Upper lobe of right lung (tissue), 1 donor: Measurements from ENCODE around the gene MTREX. TPM values are rescaled to one million over a fixed set of nuclear protein-coding genes. Genes with fewer than 3 reads are reported as not detected.

Experiments used
- ATAC-seq: fragments of 200-7000 bp; cut with Tn5 transposase; one replicate; pipeline ENCODE4 v1.9.1; 2020; ENCODE audit warnings: mild to moderate bottlenecking, moderate library complexity
- DNase-seq: peaks from one replicate; pipeline ENCODE4 v3.0.0-alpha.2; 2020
- H3K27ac ChIP-seq: fragments of 200-600 bp; one replicate; pipeline ENCODE4 v1.8.0; 2022
- H3K27me3 ChIP-seq: fragments of 200-600 bp; one replicate; pipeline ENCODE4 v1.8.0; 2022; ENCODE audit warnings: mild to moderate bottlenecking
- H3K36me3 ChIP-seq: fragments of 200-600 bp; one replicate; pipeline ENCODE4 v1.8.0; 2022
- H3K4me1 ChIP-seq: fragments of 200-600 bp; one replicate; pipeline ENCODE4 v1.8.0; 2022
- H3K4me3 ChIP-seq: fragments of 200-600 bp; one replicate; pipeline ENCODE4 v1.8.0; 2022; ENCODE audit warnings: mild to moderate bottlenecking
- H3K9me3 ChIP-seq: fragments of 200-600 bp; one replicate; pipeline ENCODE4 v1.8.0; 2022
- intact Hi-C: fragments of 100-400 bp; cut with DNase I; formaldehyde crosslinking; loops from one replicate; pipeline ENCODE4 v1.11.0; 2022
- total RNA-seq: library from RNA; stranded (reverse); fragmentation: NEBNext Ultra II Directional; extraction: Animal tissue kit (Norgen Biotek cat#: 25700); gene quantifications from one replicate; pipeline ENCODE4 v1.2.1, GENCODE V29; 2021
- TF ChIP-seq, protein P1 (sequence below): fragments of 200-600 bp; IDR thresholded peaks from one replicate; pipeline ENCODE4 v1.8.0; 2022; ENCODE audit warnings: antibody characterized with exemption
- donor health status: DM: no; HTN: yes; CAD: no; lungs with severe emphysema.

The MTREX gene
- total RNA-seq, 1 donor from 2014 or later, result 67.6 TPM

DNA sequence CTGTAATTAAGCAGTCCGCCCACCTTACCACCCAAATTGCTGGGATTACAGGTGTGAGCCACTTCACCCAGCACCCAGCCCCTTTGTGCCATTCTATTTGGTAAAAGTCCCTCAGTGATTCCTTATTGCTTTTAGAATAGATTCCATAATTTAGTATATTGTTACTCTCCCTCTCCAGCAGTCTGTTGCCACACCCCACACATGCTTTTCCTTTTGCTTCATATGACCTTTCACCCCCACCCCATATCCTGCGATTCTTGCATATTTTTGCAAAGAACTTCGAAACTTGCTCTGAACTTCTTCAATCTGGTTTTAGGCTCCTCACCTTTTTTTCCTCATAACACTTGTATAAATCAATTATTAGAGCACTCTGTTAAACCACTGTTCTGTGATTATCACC, 100.2 kb downstream of the MTREX start:
- H3K4me3 ChIP-seq, result no peak overlapping the region
- peaks cover 55% of the 10 kb centered on the region for H3K36me3 ChIP-seq
- DNase-seq (no peak), ATAC-seq (peak; percentile 45)
- intact Hi-C loops, result loop anchor here (2.0 kb wide), 1 partner anchor 283 kb away; no protein-coding TSS in a partner anchor
- no peaks in the 10 kb centered on the region for H3K9me3 ChIP-seq
- no peaks in the 10 kb centered on the region for H3K27me3 ChIP-seq
- H3K27ac ChIP-seq, result no peak overlapping the region
- no peaks in the 10 kb centered on the region for H3K4me1 ChIP-seq
- TF ChIP-seq, protein P1, sequence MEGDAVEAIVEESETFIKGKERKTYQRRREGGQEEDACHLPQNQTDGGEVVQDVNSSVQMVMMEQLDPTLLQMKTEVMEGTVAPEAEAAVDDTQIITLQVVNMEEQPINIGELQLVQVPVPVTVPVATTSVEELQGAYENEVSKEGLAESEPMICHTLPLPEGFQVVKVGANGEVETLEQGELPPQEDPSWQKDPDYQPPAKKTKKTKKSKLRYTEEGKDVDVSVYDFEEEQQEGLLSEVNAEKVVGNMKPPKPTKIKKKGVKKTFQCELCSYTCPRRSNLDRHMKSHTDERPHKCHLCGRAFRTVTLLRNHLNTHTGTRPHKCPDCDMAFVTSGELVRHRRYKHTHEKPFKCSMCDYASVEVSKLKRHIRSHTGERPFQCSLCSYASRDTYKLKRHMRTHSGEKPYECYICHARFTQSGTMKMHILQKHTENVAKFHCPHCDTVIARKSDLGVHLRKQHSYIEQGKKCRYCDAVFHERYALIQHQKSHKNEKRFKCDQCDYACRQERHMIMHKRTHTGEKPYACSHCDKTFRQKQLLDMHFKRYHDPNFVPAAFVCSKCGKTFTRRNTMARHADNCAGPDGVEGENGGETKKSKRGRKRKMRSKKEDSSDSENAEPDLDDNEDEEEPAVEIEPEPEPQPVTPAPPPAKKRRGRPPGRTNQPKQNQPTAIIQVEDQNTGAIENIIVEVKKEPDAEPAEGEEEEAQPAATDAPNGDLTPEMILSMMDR, result no peak

DNA sequence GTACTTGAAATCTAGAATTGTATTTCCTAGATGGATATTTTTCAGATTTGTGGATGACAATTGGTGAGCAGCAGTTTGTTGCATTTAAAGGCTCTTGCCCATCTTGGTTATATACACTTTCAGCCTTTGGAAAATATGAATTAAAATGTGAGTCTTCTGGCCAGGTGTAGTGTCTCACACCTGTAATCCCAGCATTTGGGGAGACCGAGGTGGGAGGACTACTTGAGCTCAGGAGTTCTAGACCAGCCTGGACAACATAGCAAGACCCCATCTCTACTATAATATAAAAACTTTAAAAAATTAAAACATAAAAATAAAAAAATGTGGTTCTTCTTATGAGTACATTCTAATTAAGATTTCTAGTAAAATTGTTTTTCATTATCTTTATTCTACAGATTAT, 102.0 kb downstream of the MTREX start:
- H3K27ac ChIP-seq, result no peak overlapping the region
- intact Hi-C loops, result no loop called here
- TF ChIP-seq, protein P1, result no peak
- no peaks in the 10 kb centered on the region for H3K4me1 ChIP-seq
- ATAC-seq, result no peak
- H3K27me3 ChIP-seq, result no peaks in the 10 kb centered on the region
- no peak for DNase-seq
- no peak overlapping the region for H3K4me3 ChIP-seq
- peaks cover 46% of the 10 kb centered on the region for H3K36me3 ChIP-seq
- H3K9me3 ChIP-seq, result no peaks in the 10 kb centered on the region

DNA sequence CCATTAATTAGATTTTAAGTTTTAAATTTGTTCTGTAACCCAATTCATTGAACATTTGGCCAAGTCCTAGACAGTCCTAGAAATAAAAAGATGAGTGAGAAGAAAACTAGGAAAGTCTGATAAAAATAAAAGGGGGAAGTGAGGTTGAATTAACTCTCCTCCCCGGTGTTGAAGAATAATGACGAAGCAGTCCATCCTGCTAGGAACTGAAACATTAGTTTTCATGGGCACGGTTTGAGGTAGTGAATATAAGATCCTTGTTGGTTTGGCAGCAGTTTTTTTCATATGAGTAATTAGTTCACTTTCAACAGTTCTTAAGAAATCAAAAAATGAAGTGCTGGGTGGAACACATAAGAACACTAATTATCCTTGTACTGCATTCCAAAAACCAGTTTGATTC, 103.1 kb downstream of the MTREX start:
- TF ChIP-seq, protein P1, result no peak
- intact Hi-C loops, result no loop called here
- H3K4me1 ChIP-seq, result no peaks in the 10 kb centered on the region
- no peak overlapping the region for H3K4me3 ChIP-seq
- H3K9me3 ChIP-seq, result no peaks in the 10 kb centered on the region
- peaks cover 46% of the 10 kb centered on the region for H3K36me3 ChIP-seq
- no peak overlapping the region for H3K27ac ChIP-seq
- DNase-seq (no peak), ATAC-seq (peak; percentile 46)
- no peaks in the 10 kb centered on the region for H3K27me3 ChIP-seq

DNA sequence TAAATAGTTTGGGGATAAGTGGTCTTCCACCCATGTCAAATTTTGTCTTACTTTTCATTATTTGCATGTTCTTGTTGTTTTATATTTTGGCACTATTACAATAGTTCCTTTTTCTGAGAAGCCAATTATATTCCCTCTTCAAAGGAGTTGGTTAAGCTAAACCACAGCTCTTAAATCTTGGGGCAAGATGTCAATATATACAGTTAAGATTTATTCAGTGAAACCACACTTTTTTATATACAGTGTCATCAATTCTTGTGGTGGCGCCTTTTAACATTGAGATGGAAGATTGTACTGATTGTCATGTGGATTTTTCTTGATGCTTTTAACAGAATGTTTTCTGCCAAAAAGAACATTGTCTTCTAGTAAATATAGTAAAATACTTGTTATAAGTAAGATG, 104.1 kb downstream of the MTREX start:
- no peak for DNase-seq
- intact Hi-C loops, result no loop called here

DNA sequence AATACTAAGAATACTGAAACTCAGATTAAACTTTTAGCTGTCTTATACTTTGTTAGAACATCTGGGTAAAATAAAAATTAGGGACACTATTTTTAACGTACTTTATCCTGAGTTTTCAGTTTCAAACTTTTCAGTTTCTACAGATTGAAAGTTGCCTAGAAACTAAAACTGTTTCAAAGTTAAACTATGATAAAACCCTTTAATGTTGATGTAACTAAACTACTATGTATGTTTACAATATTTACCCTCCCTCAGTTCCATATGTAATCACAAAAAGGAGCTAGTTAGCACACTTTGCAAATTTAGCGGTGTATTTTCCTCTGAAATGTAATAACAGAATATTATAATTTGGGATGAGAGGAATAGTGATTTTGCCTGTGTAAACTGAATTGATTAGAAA, 105.9 kb downstream of the MTREX start:
- no peak overlapping the region for H3K4me3 ChIP-seq
- TF ChIP-seq, protein P1, result no peak
- ATAC-seq (no peak), DNase-seq (no peak)
- intact Hi-C loops, result no loop called here
- H3K27me3 ChIP-seq, result no peaks in the 10 kb centered on the region
- no peaks in the 10 kb centered on the region for H3K4me1 ChIP-seq
- H3K27ac ChIP-seq, result no peak overlapping the region
- peaks cover 45% of the 10 kb centered on the region for H3K36me3 ChIP-seq
- no peaks in the 10 kb centered on the region for H3K9me3 ChIP-seq

More for the DNA sequence above, 104.1 kb downstream of the MTREX start:
- TF ChIP-seq, protein P1, result no peak
- H3K4me1 ChIP-seq, result no peaks in the 10 kb centered on the region
- no peaks in the 10 kb centered on the region for H3K27me3 ChIP-seq
- no peaks in the 10 kb centered on the region for H3K9me3 ChIP-seq
- ATAC-seq, result no peak
- no peak overlapping the region for H3K4me3 ChIP-seq
- peaks cover 48% of the 10 kb centered on the region for H3K36me3 ChIP-seq
- H3K27ac ChIP-seq, result no peak overlapping the region

DNA sequence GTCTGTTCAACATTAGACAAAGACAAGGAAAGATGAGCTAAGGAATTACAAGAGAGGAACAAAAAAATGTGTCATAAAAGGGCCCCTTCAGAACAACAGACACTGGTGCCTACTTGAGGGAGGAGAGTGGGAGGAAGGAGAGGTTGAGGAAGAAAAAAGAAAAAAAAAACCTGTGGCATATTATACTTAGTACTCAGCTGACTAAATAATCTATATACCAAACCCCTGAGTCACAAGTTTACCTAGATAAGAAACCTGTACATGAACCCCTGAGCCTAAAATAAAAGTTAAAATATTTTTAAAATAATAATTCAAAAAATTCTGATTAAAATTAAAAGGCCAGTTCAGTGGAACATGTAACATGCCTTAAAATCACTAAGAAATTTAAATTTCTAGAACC, 107.3 kb downstream of the MTREX start:
- intact Hi-C loops, result no loop called here
- Histone ChIP-seq H3K9me3 (no peaks in the 10 kb centered on the region), H3K4me1 (peaks cover 7% of the 10 kb centered on the region), H3K27ac (no peak overlapping the region), H3K4me3 (no peak overlapping the region), H3K36me3 (peaks cover 40% of the 10 kb centered on the region), H3K27me3 (no peaks in the 10 kb centered on the region)
- no peak for DNase-seq
- TF ChIP-seq, protein P1, result no peak
- ATAC-seq, result no peak
